ENCODE results near the gene ALDH4A1.
A peak's percentile ranks its signal among the peaks of the same experiment; 100 is the strongest.

The ALDH4A1 gene

DNA sequence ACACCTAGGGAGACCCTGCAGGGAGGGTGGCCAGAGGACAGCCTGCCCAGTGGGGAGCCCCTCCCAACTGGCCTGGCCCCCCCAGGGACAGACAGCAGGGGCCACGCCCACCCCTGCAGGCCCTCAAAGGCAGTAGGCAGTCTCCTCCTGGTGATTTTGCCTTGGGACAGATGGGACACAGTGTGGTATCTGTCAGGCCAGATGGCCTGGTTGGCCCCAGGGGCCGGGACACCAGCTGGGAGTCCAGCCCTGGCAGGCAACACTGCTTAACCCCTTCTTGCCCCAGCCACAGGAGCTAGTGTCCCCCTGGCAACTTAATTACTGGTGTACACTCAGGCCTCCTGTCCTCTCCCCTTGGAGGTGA lies 36.3 kb upstream of the ALDH4A1 start:
- DNase-seq, result no peak

DNA sequence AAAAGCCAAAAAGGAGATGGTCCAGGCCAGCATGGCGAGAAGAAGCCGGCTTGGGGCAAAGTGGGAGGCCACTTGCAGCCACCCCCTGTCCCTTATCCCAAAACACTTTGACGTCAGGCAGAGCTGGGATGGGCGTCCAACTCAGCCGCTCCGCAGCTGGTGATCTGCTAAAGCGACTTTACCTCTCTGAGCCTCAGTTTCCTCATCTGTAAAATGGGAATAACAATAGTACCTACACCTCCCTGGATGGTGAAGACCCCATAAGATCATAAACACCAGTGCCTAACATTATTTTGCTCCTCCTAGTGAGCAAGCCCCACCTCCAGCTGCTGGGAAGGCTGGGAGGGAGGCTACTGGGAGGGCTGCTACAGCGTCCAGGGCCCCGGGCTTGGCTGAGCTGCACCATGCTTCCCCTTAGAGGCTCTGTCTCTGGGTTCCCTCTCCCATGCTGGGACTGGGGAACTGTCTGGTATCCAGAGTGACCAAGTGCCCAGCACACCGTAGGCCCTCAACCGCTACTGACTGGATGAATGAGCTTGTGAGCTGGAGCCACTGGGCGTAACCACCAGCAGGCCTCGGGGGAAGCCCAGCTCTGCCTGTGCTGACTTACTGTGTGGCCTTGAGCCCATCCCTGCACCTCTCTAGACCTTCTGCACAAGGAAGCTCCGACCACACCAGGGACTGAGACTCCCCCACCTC lies 35.8 kb upstream of the ALDH4A1 start:
- no peak for DNase-seq

DNA sequence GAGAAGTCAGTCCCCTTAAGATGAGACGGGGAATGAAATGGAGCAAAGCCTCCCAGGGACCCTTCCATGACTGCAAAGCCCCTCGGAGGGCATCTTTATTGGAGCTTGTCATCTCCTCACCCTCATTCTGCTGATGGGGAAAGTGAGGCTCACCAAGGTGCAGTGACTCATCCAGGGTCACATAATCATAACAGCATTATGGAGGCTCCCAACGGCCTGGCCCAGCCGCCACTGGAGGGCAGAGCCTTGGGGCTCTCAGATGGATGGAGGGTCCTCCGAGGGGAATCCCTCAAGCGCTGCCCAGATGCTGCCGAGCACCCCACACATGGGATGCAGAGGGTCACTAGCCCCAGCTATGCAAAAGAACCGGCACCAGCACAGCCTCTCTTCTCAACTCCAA lies 35.2 kb upstream of the ALDH4A1 start:
- DNase-seq, result no peak

DNA sequence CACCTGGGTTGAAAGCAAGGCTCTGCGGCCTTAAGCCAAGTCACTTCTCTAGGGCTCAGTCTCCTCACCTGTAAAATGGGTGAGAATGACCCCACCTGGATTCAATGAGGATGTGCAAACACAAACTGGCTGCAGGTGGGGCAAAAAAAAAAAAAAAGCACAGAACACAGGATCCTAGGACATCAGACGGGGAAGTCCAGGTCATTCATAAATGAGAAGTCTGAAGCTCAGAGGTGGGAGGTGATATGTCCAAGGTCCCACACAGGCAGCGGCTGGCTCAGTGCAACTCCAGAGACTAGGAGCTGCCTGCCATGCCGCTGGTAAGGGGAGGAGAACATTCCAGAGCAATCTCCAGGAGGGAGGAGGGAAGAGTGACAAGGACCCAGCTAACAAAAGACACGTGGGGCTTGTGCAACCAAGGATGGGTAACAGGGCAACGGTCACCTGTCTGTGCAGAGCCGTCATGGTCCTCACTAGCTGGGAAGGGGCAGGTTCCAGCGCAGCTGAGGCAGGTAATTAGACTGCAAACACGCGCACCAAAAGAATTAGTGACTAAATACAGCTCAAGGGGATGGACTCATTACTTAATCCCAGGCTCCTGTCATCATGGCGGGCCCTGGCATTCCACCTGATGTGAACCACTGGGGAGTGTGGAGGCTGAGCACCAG lies 34.6 kb upstream of the ALDH4A1 start:
- DNase-seq, result no peak

DNA sequence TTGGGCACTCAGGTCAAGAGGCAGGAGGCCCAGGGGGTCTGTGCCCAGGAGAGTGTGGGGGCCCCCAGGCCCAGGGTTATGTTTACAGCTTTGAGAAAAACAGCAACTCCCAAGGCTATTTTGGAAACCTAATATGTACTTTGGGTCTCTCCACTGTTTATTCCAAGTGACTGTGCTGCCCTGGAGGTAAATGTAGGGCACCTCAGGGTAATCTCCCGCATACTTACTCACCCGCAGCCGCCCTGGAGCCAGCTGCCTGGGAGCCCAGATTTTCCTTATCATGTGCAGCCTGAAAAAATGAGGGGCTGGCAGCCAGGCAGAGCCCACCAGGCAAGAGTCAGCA lies 34.1 kb upstream of the ALDH4A1 start:
- no peak for DNase-seq

DNA sequence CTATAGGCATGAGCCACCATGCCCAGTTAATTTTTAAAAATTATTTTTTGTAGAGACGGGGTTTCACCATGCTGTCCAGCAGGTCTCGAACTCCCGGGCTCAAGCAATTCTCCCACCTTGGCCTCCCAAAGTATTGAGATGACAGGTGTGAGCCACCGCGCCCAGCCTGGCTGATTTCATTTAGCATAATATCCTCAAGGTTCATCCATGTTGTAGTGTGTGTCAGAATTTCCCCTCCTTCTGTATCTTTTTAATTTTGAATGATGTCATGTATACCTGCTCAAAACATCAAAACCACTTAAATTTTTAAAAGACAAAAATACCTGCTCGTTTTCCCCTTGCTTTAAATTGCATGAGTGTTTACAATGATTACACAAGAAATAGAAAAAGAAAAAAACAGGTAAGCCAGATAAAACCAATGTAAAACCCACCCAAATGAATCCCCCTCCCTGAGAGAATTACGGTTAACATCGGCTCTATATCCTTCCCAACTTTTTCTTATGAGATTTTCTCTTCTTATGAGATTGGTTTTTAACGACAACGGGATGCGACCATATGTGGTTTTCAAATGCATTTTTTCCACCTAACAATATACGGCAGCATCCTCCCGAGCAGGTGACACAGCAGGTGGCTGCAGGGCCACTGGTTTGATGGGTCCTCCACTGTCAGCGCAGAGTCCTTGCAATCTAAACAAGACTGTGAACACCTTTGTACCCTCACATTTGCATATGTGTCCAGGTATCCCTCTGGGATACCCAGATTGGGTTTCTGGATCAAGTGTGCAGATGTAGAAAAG lies 32.0 kb upstream of the ALDH4A1 start:
- no peak for DNase-seq

DNA sequence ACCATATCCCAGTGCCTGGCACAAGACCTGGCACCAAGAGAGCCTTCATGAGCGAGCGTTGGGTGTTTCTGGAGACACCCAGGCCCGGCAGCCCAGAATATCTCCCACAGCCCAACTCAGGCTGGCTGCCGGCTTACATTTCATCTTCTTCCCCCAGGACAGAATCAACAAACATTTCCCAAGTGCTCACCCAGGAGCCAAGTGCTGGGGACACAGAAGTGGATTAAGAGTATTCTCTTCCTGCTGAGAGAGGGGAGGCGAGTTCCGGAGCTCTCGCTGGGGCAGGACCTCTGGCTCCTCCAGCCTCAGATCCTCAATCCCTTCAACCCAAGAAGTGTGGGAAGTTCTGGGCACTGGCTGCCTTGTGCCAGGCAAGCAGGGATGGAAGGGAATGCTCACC lies 30.5 kb upstream of the ALDH4A1 start:
- no peak for DNase-seq

DNA sequence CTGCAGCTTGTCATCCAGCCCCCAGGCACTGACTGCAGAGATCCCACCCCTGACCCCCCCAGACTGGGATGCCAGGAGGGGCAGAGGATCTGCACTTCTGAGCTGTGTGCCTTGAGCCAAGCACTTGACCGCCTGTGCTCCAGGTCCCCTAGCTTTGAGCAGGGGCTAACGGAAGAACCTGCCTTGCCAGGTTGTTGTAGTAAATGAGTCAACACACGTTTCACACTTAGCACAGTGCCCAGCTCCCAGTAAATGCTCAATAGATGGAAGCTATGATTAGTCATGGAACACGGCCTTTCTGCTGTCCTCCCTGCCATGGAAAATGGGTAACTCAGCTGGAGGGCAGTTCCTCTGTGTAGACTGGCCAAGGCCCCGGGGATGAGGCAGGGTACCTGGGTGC lies 30.0 kb upstream of the ALDH4A1 start:
- no peak for DNase-seq

DNA sequence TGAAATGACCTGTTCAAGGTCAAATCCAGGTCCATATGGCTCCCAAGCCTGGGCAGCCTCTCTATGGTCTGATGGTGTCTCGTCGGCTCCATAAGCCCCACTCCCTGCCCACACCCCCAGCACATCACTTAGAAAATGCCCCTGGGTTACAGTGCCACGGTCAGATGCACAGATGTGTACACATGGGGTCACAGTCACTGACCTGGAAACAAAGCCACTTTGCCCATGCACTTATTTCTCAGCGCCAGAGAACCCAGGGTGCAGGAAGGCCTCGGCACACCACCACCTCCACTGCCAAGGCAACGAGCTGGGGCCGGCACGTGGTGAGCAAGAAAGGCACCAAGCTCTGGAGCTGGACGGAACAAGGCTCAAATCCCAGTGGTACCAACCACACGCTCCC lies 29.4 kb upstream of the ALDH4A1 start:
- no peak for DNase-seq

DNA sequence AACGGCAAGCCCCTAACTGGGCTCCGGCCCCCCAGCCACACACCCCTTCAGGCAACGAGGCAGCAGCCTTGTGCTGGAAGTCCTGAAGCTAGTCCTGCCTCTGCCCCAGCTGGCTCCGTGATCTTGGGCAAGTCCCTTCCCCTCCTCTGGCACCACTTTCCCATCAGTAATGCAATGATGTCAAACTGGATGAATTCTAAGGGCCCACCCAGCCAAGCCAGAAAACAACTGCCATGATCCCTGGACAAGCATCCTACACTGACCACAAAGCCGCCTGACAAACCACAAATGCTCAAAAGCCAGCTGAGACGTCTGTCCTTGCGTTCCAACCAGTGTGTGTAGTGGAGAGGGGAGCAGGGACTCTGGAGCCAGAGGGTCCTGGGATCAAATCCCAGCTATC lies 27.3 kb upstream of the ALDH4A1 start:
- DNase-seq, result no peak

DNA sequence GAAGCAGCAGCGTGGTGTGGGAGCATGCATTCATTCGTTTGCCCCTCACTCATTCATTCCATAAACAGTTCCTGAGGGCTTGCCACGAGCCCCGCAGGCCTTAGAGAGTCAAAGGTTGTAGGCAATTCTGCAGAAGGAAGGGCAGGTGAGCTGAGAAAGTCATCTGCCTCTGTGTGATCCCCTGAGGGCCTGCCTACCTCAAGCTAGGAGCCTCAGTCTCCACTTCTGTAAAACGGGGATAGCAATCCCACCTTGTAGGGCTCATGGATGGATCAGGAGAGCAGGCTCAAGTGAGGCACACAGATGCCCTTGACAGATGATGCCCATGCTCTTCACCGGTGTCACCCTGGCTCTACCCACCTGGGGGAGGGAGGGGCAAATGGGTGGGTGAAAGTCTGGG lies 26.6 kb upstream of the ALDH4A1 start:
- no peak for DNase-seq

DNA sequence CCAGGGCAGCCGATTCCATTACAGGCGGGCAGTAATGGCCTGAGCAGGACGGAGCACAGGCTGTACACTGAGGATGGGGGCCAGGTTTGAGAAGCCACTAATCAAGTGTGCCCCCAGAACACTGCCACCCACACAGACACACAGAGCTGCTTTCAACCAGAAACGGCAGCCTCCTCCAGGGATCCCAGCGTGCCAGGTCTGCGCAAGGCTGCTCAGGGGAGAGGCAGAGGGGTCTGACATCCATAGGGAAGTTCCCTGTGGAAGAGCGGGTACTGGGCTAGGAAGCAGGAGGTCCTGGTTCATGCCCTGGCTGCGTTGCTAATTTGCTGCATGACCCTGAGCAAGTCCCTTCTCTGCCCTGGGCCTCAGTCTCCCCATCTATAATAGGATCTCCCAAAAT lies 26.1 kb upstream of the ALDH4A1 start:
- no peak for DNase-seq

DNA sequence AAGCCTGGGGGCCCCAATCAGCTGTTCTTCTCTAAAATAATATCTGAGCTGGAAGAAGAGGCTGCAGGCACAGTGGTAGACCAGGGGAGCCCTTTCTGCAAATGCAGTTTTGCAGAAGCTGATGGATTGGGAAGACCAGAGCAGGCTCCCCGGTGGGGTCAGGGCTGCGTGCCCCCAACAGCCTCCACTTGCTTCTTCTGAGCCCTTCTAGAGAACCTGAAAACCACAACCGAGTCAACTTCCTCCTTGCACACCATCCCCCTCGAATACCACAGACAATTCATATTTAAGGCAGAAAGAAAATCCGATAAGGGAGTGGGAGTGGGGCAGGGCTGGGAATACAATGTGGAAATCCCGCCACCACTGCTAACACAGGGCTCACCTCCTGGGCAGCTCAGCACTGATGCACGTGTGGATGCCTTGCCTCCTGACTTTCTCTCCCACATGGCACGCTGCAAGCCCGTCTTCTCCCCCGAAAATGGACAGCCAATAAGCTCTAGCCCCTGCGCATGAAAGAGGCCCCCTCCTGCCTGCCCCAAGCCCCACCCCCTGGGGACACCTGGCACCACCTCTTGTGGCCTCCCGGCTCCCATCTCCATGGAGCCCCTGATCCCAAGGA lies 25.4 kb upstream of the ALDH4A1 start:
- DNase-seq, result peak; percentile 82

DNA sequence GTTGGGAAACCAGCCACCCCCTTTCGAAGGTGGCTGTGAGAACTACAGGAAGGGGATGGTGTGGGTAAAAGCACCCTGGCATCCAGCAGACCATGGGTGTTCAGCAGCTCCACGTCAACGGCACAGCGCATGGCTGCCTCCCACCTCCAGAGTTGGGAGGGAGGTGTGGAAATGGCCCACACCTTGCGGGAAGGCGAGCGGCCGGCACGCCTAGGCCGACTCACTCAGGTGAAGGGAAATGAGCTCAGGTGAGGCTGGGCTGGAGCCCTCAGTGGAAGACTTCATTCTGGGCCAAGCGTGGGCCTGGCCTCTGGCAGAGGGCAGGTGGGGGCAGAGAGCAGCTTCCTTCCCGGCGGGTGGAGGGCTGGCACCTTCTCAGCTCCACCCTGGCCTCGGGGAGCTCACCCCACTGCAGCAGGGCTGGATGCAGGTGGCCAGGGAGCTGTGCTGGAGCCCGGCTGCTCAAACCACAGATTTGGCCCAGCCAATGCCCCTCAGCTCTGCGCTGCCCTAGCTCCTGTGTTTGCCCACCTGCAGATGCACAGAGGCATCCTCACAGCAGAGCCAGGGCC lies 24.8 kb upstream of the ALDH4A1 start:
- DNase-seq, result peak; percentile 77

DNA sequence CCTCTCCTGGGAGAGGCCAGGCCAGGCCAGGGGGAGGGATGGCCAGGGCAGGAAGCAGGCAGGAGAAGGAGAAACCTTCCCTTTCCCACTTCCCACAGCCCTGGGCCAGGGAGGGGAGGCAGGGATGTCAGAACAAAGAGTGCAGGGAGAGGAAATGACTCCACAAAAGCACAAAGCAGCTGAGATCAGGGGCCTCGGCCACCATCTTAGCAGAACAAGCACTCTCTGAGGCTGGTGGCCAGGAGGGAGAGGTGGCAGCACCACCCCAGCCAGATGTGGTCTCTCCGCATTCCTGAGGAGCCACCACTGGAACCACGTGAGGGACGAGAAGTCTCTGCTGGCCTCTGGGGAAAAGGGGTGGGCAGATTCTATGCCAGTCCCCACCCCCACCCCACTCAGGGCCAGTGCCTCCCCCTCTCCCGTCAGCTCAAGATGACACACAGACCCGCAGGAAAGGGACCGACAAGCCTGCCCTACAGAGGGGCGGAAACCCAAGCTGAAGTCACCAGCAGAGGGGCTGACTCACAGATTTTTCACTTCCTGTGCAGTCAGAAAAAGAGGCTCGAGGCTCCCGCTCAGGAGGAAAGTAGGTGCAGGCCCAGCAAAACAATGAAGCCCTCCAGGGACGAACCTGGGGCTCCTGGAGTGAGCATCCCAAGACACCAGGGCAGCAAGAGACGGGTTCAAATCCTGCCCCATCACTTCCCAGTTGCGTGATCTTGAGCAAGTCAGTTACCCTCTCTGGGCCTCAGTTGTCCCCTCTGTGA lies 24.1 kb upstream of the ALDH4A1 start:
- DNase-seq, result peak; percentile 89

DNA sequence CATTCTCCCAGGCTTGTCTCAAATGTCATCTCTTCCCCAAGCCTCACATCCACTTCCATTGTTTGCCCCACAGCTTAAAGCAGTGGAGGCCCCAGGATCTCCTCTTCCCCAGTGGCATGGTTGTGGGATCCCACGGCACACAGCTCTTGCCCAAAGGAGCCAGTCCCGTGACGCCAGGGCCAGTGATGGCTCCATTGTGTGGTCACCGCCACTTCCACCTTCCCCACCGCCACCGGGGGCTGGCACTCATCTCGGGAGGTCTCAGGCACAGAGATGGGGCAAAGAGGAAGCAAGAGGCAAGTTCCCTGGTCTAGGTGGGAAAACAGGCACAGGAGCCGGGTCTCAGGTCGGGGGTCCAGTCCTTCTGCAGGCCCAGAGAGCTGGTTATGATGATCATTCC lies 22.9 kb upstream of the ALDH4A1 start:
- DNase-seq, result no peak

DNA sequence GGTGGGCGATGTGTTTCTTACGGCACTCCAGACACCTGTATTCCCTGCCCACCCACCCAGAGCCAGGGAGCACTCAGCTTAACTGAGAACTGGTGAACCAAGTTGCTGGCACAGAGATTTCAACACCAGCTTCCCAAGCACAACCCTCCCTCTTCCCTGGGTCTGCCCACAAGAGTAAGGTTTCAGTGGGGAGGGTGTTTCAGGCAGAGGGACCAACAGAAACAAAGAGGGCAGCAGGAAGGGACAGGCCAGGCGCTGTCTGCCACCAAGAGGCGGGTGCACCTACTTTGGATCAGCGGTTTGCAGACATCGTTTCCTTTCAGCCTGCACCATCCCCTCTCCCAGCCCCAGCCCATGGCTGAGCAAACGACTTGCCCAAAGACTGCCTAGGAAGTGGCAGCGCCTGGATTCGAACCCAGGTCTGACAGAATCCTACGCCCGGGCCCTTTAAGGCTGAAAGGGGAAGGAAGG lies 21.9 kb upstream of the ALDH4A1 start:
- DNase-seq, result no peak

DNA sequence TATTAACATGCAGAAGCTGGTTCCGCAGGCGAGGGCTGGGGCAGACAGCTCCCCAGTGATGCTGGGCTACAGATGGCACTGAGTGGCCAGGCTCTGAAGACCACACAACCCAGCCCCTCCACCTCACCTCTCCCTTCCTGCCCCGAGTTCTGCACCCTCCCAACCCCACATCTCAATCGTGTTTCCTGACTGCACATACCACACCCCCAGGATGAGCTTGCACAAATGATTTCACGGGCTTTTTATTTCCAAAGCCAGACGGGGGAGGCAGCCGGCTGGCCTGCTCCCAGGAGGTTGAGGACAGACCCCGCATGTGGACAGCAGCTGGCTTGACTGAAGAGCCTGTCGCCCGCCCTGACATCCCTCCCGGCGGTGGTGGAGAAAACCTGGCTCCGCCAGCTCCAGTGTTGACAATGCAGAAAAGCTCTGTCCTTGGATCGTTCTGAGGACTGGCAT lies 21.4 kb upstream of the ALDH4A1 start:
- DNase-seq, result no peak

DNA sequence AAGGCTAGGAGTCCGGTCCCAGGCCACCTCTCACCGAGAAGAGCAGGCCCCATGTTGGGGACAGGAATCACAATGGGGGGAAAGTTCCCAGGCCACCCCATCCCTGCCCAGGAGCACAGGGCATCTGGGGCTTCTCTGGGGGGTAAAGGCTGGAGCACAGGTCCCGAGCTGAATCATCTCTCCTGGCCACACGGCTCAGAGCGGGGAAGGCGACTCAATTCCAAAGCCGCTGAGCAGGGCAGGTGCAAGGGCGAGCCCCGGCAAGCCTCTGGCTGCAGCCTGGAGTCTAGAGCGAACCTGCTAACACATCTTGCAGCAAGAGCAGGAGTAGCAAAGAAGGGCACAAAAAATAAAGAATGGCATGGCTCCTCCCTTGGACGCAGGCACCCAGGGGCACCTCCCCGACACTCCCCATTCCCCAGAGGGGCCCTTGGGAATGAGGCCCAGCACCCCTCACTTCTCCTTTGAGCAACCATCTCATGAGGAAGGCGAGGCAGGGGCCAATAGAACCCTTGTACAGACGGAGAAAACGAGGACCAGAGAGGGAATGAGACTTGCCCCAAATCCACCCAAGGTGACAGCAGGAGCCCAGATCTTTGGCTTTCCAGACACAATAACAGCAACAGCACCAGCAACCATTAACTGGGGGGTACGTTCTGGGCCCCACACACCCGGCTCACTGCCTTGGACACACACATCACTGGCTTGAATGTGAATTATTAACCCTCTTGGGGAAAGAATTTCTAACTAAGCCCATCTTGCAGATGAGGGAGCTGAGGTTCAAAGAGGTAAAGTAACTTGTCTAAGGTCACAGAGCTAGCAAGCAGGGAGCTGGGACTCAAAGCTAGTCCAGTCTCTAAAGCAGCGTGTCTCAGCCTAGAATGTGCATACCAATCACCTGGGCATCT lies 20.7 kb upstream of the ALDH4A1 start:
- DNase-seq, result no peak

DNA sequence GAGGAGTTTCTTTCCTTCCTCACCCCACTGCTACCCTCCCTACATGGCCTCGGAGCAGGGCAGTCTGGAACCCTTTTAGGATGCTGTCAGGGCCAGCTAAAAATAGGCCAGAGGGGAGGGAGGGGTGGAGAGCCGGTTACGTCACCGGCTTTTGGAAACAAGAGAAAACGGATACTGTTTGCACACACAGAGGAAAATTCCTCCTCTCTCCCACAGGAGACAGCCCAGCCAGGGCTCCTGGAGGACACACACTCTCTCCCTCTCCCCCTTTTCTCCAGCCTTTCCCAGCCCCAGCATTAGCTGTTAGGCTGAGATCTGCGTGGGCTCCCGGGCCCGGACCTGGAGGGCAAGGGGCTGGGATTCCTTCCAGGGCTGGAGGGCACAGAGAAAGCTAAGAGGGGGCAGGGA lies 20.0 kb upstream of the ALDH4A1 start:
- no peak for DNase-seq

DNA sequence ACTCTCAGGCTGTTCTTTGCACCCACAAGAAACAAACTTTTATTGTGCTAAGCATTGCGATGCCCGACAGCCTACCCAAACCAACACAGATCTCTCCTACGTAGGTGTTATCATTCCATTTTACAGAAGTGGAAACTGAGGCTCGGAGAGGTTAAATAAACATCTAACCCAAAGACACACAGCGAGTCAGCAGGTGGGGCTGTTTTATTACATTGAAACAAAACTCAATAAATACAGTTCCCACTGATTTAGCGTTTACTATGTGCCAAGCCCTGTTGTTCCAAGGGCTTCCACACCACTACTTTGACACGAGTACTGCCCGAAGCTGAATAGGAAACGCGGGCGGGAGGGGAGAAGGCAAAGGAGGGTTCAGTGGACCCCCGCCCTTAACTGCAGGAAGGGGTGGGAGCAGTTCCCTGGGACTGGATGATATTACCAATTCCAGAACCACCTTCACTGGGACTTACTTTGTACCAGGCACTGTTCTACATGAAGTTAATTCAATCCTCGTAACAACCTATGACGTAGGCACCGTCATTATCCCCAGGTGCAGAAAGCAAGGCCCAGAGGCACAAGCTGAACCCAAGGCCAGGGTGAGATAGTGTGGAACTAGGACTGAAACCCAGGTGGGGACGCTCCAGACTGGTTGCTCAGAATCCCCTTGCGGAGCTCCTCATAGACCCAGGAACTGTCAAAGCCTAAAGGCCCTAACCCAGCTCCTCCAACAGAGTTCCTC lies 19.3 kb upstream of the ALDH4A1 start:
- no peak for DNase-seq

Measured in activated CD8-positive, alpha-beta memory T cell treated with anti-CD3 and anti-CD28 coated beads for 24 hours (primary cell).